ENCODE data around the gene CEL.

The CEL gene

GRCh38 chr9:133107245-133107722 is 45.5 kb downstream of the CEL start:
- Histone ChIP-seq H4K20me1 (ENCODE audit: insufficient read depth, low read length) (no peaks in the 10 kb centered on the region; the same call in 1 of the 2 replicates), H3K27ac (ENCODE audit: low read length) (no peak overlapping the region), H2AFZ (ENCODE audit: low read depth, low read length) (no peak overlapping the region), H3K4me2 (ENCODE audit: low read length) (no peak overlapping the region), H3K4me3 (ENCODE audit: low read length) (no peak overlapping the region), H3K27me3 (ENCODE audit: low read depth, low read length) (no peaks in the 10 kb centered on the region), H3K9me3 (ENCODE audit: insufficient read depth, low read length) (no peaks in the 10 kb centered on the region), H3K9ac (ENCODE audit: low read length) (no peak overlapping the region), H3K36me3 (replicated peaks; ENCODE audit: low read depth, low read length) (peaks cover 8% of the 10 kb centered on the region), H3K79me2 (ENCODE audit: low read length) (no peaks in the 10 kb centered on the region), H3K4me1 (ENCODE audit: low read length) (peaks cover under 1% of the 10 kb centered on the region; the same call in 1 of the 2 replicates)
- no peak for TF ChIP-seq EZH2phosphoT487 (IDR thresholded peaks at IDR 0.05; ENCODE audit: low read depth)
- TF ChIP-seq, protein P1, sequence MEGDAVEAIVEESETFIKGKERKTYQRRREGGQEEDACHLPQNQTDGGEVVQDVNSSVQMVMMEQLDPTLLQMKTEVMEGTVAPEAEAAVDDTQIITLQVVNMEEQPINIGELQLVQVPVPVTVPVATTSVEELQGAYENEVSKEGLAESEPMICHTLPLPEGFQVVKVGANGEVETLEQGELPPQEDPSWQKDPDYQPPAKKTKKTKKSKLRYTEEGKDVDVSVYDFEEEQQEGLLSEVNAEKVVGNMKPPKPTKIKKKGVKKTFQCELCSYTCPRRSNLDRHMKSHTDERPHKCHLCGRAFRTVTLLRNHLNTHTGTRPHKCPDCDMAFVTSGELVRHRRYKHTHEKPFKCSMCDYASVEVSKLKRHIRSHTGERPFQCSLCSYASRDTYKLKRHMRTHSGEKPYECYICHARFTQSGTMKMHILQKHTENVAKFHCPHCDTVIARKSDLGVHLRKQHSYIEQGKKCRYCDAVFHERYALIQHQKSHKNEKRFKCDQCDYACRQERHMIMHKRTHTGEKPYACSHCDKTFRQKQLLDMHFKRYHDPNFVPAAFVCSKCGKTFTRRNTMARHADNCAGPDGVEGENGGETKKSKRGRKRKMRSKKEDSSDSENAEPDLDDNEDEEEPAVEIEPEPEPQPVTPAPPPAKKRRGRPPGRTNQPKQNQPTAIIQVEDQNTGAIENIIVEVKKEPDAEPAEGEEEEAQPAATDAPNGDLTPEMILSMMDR (IDR thresholded peaks at IDR 0.05; ENCODE audit: low read depth, low read length), result no peak

DNA sequence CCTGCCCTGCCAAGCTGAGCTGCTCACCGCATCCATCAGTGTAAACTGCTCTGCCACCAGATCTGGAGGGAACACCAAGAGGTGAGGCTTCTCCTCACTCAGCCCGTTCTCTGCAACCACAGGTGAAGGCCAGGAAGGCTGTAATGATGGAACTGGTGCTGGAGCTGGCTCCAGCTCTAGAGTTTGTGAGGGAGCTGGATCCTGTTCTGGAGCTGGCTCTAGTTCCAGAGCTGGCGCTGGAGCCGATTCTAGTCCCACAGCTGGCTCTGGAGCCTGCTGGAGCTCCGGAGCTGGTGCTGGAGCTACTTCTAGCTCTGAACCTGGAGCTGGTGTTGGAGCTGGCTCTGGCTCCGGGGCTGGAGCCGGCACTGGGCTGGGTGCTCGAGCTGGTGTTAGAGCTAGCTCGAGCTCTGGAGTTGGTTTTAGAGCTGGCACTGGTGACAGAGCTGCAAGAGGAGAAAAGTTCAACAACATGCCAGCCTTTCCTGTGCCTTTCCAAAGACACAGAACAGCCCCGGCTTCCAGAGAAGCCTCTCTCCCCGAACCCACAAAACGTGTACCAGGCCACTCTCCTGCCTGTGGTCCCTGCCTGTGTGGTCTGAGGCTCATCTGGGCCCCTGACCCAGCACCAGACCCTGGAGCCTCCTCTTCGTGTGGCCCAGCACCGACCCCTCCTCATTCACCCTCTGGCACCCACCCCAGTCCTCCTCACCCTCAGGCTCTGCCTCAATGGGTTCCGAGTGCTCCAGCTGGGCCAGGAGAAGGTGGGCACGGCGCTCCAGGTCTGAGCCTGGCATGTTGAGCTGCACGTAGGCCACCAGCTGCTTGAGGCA is 46.4 kb downstream of the CEL start:
- H2AFZ ChIP-seq (ENCODE audit: low read depth, low read length), result no peak overlapping the region
- peaks cover 8% of the 10 kb centered on the region for H3K36me3 ChIP-seq (replicated peaks; ENCODE audit: low read depth, low read length)
- H3K9ac ChIP-seq (ENCODE audit: low read length), result no peak overlapping the region
- no peaks in the 10 kb centered on the region; the same call in 1 of the 2 replicates for H4K20me1 ChIP-seq (ENCODE audit: insufficient read depth, low read length)
- H3K9me3 ChIP-seq (ENCODE audit: insufficient read depth, low read length), result no peaks in the 10 kb centered on the region
- no peak overlapping the region for H3K4me3 ChIP-seq (ENCODE audit: low read length)
- no peak overlapping the region for H3K4me2 ChIP-seq (ENCODE audit: low read length)
- H3K4me1 ChIP-seq (ENCODE audit: low read length), result peaks cover 9% of the 10 kb centered on the region
- H3K27ac ChIP-seq (ENCODE audit: low read length), result no peak overlapping the region
- TF ChIP-seq, protein P1 (IDR thresholded peaks at IDR 0.05; ENCODE audit: low read depth, low read length), result no peak
- no peak for TF ChIP-seq EZH2phosphoT487 (IDR thresholded peaks at IDR 0.05; ENCODE audit: low read depth)
- H3K79me2 ChIP-seq (ENCODE audit: low read length), result no peaks in the 10 kb centered on the region
- H3K27me3 ChIP-seq (ENCODE audit: low read depth, low read length), result no peaks in the 10 kb centered on the region

DNA sequence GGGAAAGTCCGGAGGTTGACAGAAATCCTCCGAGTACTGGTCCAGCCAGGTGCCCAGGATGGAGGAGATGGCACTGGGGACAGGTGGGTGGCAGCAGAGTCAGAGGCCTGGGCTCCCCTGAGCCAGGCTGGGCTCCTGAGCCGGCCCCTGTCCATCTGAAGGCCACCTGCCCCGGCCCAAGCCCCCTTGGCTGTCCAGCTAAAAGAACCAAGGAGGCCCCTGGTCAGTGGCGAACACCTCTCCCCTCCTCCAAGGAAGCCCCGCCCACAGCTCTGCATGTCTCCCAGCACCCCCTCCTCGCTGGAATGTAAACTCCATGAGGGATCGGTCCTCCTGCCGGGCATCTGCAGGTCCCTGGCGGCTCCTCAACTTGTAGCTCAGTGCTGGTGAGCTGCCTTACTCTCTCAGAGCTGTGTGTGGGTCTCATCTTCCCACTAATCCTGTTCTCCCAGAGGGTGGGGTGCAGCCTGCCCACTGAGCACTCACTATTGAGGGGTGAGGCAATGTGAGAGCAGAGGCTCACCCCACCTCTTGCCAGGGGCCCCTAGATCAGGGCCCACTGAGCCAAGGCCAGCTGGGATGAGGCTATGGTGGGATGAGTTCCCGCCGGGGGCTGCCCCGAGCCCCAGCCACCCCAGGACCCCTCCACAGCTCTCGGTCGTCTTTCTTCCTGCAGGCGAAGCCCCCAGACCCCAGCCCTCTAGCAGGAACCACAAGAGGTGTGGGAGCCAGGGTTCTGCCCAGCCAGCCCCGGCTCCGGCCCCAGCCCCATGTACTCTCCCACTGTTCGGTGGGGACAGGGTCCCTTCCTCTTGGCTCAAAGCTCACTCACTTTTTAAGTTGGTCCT is 47.2 kb downstream of the CEL start:
- Histone ChIP-seq H3K9ac (ENCODE audit: low read length) (no peak overlapping the region), H2AFZ (ENCODE audit: low read depth, low read length) (no peak overlapping the region), H3K4me2 (ENCODE audit: low read length) (no peak overlapping the region), H3K79me2 (ENCODE audit: low read length) (no peaks in the 10 kb centered on the region), H3K36me3 (replicated peaks; ENCODE audit: low read depth, low read length) (peaks cover 8% of the 10 kb centered on the region), H3K4me1 (ENCODE audit: low read length) (peaks cover 10% of the 10 kb centered on the region), H3K27ac (ENCODE audit: low read length) (no peak overlapping the region), H4K20me1 (ENCODE audit: insufficient read depth, low read length) (no peaks in the 10 kb centered on the region; the same call in 1 of the 2 replicates), H3K27me3 (ENCODE audit: low read depth, low read length) (no peaks in the 10 kb centered on the region), H3K9me3 (ENCODE audit: insufficient read depth, low read length) (no peaks in the 10 kb centered on the region), H3K4me3 (ENCODE audit: low read length) (no peak overlapping the region)
- no peak for TF ChIP-seq EZH2phosphoT487 (IDR thresholded peaks at IDR 0.05; ENCODE audit: low read depth)
- TF ChIP-seq, protein P1 (IDR thresholded peaks at IDR 0.05; ENCODE audit: low read depth, low read length), result no peak
